HEK293 (cell line): ENCODE data around the gene ASIC4.

Experiments
- CTCF ChIA-PET: fragments of 350-600 bp; formaldehyde crosslinking; extraction: SDS; loops from one replicate; lab custom pipeline; 2021; ENCODE audit warnings: antibody characterized with exemption; lab: Yijun Ruan, JAX
- POLR2A ChIA-PET: fragments of 300-600 bp; formaldehyde crosslinking; extraction: SDS; loops from one replicate; lab custom pipeline; 2020; ENCODE audit warnings: antibody characterized with exemption, inconsistent platforms; lab: Yijun Ruan, JAX
- H3K27ac ChIP-seq: fragments of 200-500 bp; sonication (Bioruptor generic); 2 replicates; pipeline ENCODE4 v1.5.1; 2014; ENCODE audit warnings: low read depth, low read length, control low read depth, inconsistent platforms; ENCODE audit errors: extremely low read depth
- H3K36me3 ChIP-seq, 2 experiments: fragments of 200-500 bp in 1 of 2; sonication (Bioruptor generic) in 1 of 2; 1 replicate in 1 of 2; 2 replicates in 1 of 2; pipeline ENCODE4 v1.5.1; 2014 to 2017; ENCODE audit warnings: inconsistent platforms in 2 of 2, low read length in 2 of 2; ENCODE audit not compliant: control insufficient read depth in 2 of 2, insufficient read depth in 1 of 2
- H3K4me1 ChIP-seq: fragments of 200-500 bp; sonication (Bioruptor generic); 2 replicates; pipeline ENCODE4 v1.5.1; 2014; ENCODE audit warnings: mild to moderate bottlenecking, low read length, inconsistent platforms; ENCODE audit not compliant: control insufficient read depth, insufficient read depth
- H3K4me3 ChIP-seq: 2 replicates; pipeline ENCODE4 v1.5.1; 2011; ENCODE audit warnings: low read depth, mild to moderate bottlenecking, control low read depth, low read length, moderate library complexity
- H3K9me3 ChIP-seq: fragments of 200-500 bp; sonication (Bioruptor generic); 2 replicates; pipeline ENCODE4 v1.5.1; 2014; ENCODE audit warnings: low read depth, low read length, inconsistent platforms; ENCODE audit not compliant: control insufficient read depth, insufficient read depth
- CTCF ChIP-seq: fragments of 450-650 bp; formaldehyde crosslinking; IDR thresholded peaks from 2 replicates; pipeline ENCODE4 v1.5.1; 2016; ENCODE audit warnings: missing biosample characterization, missing genetic modification characterization
- GLI2 ChIP-seq: fragments of 450-650 bp; formaldehyde crosslinking; IDR thresholded peaks from 2 replicates; pipeline ENCODE4; 2017; ENCODE audit warnings: missing biosample characterization, missing genetic modification characterization, low read depth, borderline replicate concordance
- GLIS1 ChIP-seq: fragments of 450-650 bp; formaldehyde crosslinking; IDR thresholded peaks from 2 replicates; pipeline ENCODE4 v1.5.1; 2016; ENCODE audit warnings: missing biosample characterization, missing genetic modification characterization
- HOXD13 ChIP-seq: sonication (generic); formaldehyde crosslinking; IDR thresholded peaks from 2 replicates; pipeline ENCODE4 v1.8.0; 2022; ENCODE audit warnings: missing genetic modification reagents, borderline replicate concordance
- KLF8 ChIP-seq: fragments of 450-650 bp; formaldehyde crosslinking; IDR thresholded peaks from 2 replicates; pipeline ENCODE4 v1.5.1; 2016; ENCODE audit warnings: missing biosample characterization, missing genetic modification characterization
- PRDM2 ChIP-seq: fragments of 450-650 bp; formaldehyde crosslinking; IDR thresholded peaks from 2 replicates; pipeline ENCODE4 v1.5.1; 2016; ENCODE audit warnings: missing biosample characterization, missing genetic modification characterization, borderline replicate concordance
- SETDB1 ChIP-seq: IDR thresholded peaks from one replicate; pipeline ENCODE4 v1.6.1; 2017; ENCODE audit warnings: mild to moderate bottlenecking, low read length, moderate library complexity, mixed read lengths; ENCODE audit not compliant: insufficient read length
- TRIM28 ChIP-seq: IDR thresholded peaks from 2 replicates; pipeline ENCODE4 v1.6.1; 2011; ENCODE audit warnings: low read length, control low read depth, borderline replicate concordance
- YY1 ChIP-seq: fragments of 450-650 bp; formaldehyde crosslinking; IDR thresholded peaks from 2 replicates; pipeline ENCODE4 v1.5.1; 2018; ENCODE audit warnings: missing biosample characterization, missing genetic modification characterization
- ZIC2 ChIP-seq: fragments of 450-650 bp; formaldehyde crosslinking; IDR thresholded peaks from 2 replicates; pipeline ENCODE4 v1.5.1; 2016; ENCODE audit warnings: missing biosample characterization, missing genetic modification characterization
- ZNF19 ChIP-seq: fragments of 450-650 bp; formaldehyde crosslinking; IDR thresholded peaks from 2 replicates; pipeline ENCODE4; 2016; ENCODE audit warnings: missing biosample characterization, missing genetic modification characterization, low read depth
- ZNF26 ChIP-seq: fragments of 450-650 bp; formaldehyde crosslinking; IDR thresholded peaks from 2 replicates; pipeline ENCODE4 v1.5.1; 2016; ENCODE audit warnings: missing biosample characterization, missing genetic modification characterization
- ZNF530 ChIP-seq: fragments of 450-650 bp; formaldehyde crosslinking; IDR thresholded peaks from 2 replicates; pipeline ENCODE4 v1.5.1; 2016; ENCODE audit warnings: low read depth, missing biosample characterization, missing genetic modification characterization
- ZNF549 ChIP-seq: fragments of 450-650 bp; IDR thresholded peaks from 2 replicates; pipeline ENCODE4 v1.5.1; 2018; ENCODE audit warnings: missing biosample characterization, missing genetic modification characterization, mild to moderate bottlenecking, inconsistent platforms, moderate library complexity
- ZNF585B ChIP-seq: fragments of 450-650 bp; formaldehyde crosslinking; IDR thresholded peaks from 2 replicates; pipeline ENCODE4 v1.5.1; 2016; ENCODE audit warnings: missing biosample characterization, missing genetic modification characterization
- ZNF596 ChIP-seq: fragments of 450-650 bp; IDR thresholded peaks from 2 replicates; pipeline ENCODE4 v1.5.0; 2018; ENCODE audit warnings: missing biosample characterization, mild to moderate bottlenecking, missing genetic modification characterization, moderate library complexity
- ZNF776 ChIP-seq: fragments of 450-650 bp; formaldehyde crosslinking; IDR thresholded peaks from 2 replicates; pipeline ENCODE4 v1.5.0; 2017; ENCODE audit warnings: missing biosample characterization, missing genetic modification characterization, borderline replicate concordance
- ZNF785 ChIP-seq: fragments of 450-650 bp; formaldehyde crosslinking; IDR thresholded peaks from 2 replicates; pipeline ENCODE4 v1.5.1; 2016; ENCODE audit warnings: missing biosample characterization, missing genetic modification characterization
- ZSCAN30 ChIP-seq: fragments of 450-650 bp; IDR thresholded peaks from 2 replicates; pipeline ENCODE4 v1.5.1; 2018; ENCODE audit warnings: missing biosample characterization, mild to moderate bottlenecking, missing genetic modification characterization, moderate library complexity
- TF ChIP-seq, protein P1 (sequence below): fragments of 450-650 bp; formaldehyde crosslinking; IDR thresholded peaks from 2 replicates; pipeline ENCODE4; 2016; ENCODE audit warnings: missing biosample characterization, missing genetic modification characterization

ASIC4 gene

DNA sequence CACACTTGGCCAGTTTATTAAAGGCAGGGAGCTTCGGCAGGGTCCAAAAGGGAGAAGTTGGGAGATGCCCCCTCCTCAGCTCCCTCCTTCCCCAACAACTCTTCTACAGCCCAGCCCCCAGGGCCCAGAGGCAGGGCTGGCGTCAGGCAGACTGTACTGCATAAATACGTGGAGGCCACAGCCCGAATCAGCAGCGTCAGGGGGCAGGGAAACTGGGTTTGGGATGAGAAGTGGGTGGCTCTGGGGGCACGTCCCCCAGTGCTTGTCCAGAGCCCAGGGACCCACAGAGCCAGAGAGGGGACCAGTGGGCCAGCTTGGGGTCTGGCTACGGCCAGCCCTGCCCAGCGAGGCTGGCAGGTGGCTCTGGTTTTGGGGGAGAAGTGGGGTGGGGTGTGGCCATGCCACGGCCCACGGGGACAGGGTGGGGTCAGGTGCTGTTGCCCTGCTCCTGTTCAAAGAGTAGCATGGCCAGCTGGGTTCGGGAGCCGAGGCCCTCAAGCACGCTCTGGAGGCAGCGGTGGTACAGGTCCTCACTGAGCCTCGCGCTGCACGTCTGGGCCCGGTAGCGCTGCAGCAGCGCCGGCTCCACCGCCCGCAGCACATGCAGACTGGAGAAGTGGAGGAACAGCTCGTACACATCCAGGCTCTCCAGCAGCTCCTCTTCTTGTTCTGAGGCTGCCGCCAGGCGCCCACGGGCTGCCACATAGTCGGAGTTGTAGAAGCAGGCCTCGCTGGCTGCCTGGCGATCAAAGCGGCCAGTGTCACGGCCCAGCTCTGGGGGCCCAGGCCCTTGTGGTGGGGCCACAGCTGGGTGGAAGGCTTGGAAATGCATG is 24.9 kb downstream of the ASIC4 start (continued):
- TF ChIP-seq ZNF785 (tag by site-specific recombination) (no peak), ZNF26 (tag by site-specific recombination) (no peak), SETDB1 (no peak), GLI2 (no peak), HOXD13 (CRISPR knock-in tag) (no peak)
- TF ChIP-seq, all 188 proteins: peak for 0

- CTCF ChIA-PET = interaction anchor here (0.6 to 7.2 kb wide), 25 partner anchors 10 to 449 kb away, joined by 3 to 112 read pairs (median 9); partner anchors contain the start of genes GMPPA, INHA, OBSL1 and STK11IP
- Histone ChIP-seq H3K36me3 (peaks cover 0 to 32% of the 10 kb centered on the region in 2 experiments; a peak in 1 of 3 replicates), H3K4me1 (no peaks in the 10 kb centered on the region), H3K4me3 (no peak overlapping the region), H3K27ac (no peak overlapping the region), H3K9me3 (no peaks in the 10 kb centered on the region)
- POLR2A ChIA-PET = interaction anchor here (1.1 kb wide), 1 partner anchor 42 kb away, joined by 3 read pairs; the partner anchor contains the start of gene GMPPA
- TF ChIP-seq CTCF (tag by site-specific recombination) (no peak), ZNF596 (tag by site-specific recombination) (no peak), ZNF19 (tag by site-specific recombination) (no peak), KLF8 (no peak), ZNF776 (tag by site-specific recombination) (no peak), ZNF530 (tag by site-specific recombination) (no peak), ZIC2 (tag by site-specific recombination) (no peak), ZNF585B (tag by site-specific recombination) (no peak), YY1 (no peak), TRIM28 (no peak), ZNF549 (tag by site-specific recombination) (no peak), PRDM2 (tag by site-specific recombination) (no peak), GLIS1 (tag by site-specific recombination) (no peak), GLI2 (no peak), ZSCAN30 (no peak)
- TF ChIP-seq, protein P1, sequence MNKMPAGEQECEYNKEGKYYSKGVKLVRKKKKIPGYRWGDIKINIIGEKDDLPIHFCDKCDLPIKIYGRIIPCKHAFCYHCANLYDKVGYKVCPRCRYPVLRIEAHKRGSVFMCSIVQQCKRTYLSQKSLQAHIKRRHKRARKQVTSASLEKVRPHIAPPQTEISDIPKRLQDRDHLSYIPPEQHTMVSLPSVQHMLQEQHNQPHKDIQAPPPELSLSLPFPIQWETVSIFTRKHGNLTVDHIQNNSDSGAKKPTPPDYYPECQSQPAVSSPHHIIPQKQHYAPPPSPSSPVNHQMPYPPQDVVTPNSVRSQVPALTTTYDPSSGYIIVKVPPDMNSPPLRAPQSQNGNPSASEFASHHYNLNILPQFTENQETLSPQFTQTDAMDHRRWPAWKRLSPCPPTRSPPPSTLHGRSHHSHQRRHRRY (tag by site-specific recombination) = no peak
Measured at GRCh38 chr2:219539926-219540678, 25.8 kb downstream of the ASIC4 start.
